Stromal cell of bone marrow (primary cell): ENCODE results near the gene KIAA1755.

Experiments
- DNase-seq: peaks from one replicate; pipeline ENCODE4 v3.0.0-alpha.2; 2012; ENCODE audit warnings: low read depth

Gene KIAA1755

GRCh38 chr20:38241201-38241600, 19.3 kb downstream of the KIAA1755 start:
- no peak for DNase-seq

- no peak for DNase-seq
Measured at GRCh38 chr20:38239441-38239840, 21.1 kb downstream of the KIAA1755 start.

DNA sequence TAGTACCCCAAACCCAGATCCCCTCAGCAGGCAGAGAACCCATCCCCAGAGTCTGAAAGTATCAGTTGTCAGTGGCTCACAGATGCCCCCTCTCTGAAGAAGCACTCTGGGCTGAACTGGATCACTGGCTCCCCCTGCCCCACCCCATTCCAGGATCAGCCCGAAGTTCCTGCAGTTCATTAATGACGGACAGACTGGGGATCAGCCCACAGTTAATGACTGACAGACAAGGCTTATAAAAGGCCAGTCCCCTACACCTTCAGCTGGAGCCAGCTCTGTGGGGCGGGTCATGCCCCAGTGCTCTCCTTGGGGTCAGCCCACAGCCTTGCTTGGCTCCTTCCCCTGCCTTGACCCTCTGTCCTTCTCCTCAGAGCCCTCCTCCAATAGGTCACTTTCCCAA, 21.7 kb downstream of the KIAA1755 start:
- no peak for DNase-seq

- no peak for DNase-seq
Measured at GRCh38 chr20:38237381-38237780, 23.2 kb downstream of the KIAA1755 start.

GRCh38 chr20:38231531-38232121, 28.9 kb downstream of the KIAA1755 start:
- peak; percentile 55 for DNase-seq

GRCh38 chr20:38230957-38231526, 29.5 kb downstream of the KIAA1755 start:
- DNase-seq = no peak

DNA sequence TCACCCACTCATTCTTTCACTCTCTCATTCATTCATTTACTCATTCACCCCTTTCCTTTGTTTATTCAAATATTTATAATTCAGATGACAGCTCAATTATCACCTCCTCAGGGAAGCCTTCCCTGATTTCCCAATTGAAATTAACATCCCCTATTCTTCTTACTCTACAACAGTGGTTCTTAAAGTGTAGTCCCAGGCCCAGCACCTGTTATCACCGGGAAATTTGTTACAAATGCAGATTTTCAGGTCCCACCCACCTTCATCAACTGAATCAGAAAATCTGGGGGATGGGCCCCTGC, 30.3 kb downstream of the KIAA1755 start:
- no peak for DNase-seq

GRCh38 chr20:38229376-38230252, 30.9 kb downstream of the KIAA1755 start:
- DNase-seq = no peak

DNA sequence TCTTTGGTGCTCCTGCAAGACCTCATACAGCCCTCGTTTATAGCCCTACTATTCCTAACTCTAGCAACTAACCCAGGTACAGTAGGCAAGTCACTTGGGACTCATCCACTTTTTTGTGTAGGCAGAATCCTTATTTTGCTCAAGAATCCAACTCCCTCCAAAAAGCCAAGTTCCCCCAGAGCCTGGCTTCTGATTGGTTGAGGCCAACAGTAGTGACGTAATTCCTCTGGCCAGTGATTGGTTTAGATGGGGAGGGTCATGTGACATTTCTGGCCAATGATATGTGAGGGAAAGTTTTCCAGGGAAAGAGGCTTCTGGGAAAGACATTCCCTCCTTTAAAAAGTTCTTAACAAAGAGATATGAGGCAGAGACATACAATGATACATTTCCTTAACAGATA, 32.1 kb downstream of the KIAA1755 start:
- DNase-seq = no peak

GRCh38 chr20:38227420-38228360, 32.8 kb downstream of the KIAA1755 start:
- DNase-seq = no peak

DNA sequence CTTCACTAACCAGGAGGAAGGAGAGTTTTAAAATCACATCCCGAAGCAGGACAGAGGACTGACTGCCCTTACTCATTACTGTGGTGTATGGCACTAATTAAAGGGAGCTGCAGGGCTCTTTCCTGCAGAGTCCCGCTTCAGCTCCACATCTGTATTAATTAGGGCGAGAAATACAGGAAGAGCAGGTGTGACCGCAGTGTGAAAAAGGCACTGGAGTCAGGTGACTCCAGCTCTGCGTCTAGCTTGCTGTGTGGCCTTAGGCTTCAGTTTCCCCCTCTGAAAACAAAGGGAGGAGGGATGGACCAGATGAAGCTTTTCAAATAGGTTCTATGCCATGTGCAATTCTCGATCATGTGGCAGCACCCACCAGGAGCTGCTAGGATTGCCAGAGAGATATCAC, 34.0 kb downstream of the KIAA1755 start:
- no peak for DNase-seq

DNA sequence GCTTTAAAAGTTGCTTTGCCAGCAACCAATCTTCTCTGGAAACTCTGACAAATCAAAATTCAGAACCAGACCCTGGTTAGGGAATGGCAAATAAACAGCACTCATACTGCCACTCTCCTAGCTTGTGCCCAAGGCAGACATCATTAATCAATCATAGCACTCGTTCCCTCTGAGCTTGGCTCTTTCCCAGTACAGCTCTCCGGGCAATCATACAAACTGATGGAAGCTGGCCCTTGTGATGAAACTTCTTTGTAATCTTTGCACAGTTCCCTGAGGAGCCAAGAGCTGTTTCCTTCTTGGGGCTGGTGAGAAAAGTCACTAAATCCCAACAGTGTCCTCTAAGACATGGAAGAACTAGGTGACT, 34.7 kb downstream of the KIAA1755 start:
- no peak for DNase-seq

- DNase-seq = no peak
Measured at GRCh38 chr20:38225240-38225899, 35.2 kb downstream of the KIAA1755 start.

GRCh38 chr20:38224531-38224930, 36.0 kb downstream of the KIAA1755 start:
- no peak for DNase-seq

- no peak for DNase-seq
Measured at GRCh38 chr20:38223743-38224100, 36.8 kb downstream of the KIAA1755 start.

GRCh38 chr20:38222923-38223742, 37.4 kb downstream of the KIAA1755 start:
- DNase-seq = no peak

DNA sequence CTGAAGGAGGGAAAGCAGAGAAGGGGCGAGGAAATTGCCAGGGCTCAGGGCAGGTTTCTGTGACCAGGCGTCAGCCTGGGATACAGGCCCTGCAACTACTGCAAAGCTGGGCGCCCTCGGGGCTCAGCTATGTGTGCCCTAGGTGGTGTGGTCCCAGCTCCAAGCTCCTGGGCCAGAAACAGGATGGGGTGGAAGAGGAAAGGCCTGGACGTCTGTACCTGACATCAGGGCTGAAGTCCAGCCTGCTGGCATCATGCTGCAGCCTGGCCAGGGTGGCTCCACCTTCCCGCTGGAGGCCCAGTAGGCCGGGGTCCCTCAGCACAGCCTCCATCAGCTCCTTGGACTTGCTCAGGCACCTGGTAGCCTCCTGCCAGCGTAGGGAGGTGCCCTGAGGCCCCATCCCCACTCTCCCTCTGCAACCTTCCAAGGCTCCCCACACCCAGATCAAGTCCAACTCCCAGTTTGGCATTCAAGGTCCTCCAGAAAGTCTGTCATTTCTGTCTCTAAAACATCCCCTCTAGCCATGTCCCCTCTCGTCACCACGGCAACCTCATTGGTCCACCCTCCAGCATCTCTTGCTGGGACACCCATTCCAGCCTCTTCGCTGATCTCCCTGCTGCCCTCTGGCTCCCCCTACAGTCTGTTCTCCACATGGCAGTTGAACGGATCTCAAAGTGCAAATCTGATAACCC, 38.2 kb downstream of the KIAA1755 start:
- DNase-seq = peak; percentile 20

DNA sequence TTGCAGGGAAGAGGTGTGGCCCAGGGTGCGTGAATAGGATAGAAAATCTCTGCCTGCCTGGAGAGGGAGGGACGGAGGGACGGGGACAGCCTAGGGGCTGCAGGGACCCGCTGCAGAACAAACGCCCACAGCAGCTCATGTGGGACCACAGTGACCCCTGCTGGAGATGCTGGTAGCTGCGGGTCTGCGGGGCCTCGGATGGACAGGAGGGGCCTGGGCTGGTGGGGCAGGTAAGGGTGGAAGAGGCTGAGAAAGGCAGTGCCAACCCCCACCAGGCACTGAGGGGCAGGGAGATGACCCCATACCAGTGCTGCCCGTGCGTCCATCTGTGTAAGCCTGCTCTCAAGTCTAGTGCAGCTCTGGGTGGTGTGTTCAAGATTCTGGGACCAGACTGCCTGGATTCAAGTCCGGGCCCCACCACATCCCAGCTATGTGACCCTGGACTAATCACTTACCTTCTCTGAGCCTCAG, 39.4 kb downstream of the KIAA1755 start:
- peak; percentile 22 for DNase-seq

DNA sequence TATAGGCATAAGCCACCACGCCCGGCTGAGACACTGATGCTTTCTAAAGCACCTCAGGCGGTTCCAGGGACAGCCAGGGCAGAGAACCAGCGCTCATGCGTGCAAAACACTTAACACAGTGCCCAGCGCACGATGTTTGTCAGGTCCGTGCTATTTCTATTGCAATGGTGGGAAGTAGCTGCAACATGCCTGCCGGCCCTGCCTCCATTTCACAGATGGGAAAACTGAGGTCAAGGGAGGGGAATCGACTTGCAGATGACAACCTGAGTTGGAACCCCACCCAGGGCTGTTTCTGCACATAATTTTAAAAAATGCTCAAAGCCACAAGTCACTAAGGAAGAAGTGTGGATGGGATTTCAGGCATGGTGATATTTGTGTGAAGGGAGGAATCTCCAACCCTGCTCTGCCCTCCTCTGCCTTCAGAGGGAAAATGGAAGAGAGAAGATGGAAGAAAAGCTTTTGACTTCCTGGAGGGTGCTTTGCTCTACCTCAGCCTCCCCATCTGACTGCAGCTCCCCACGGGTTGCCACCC, 39.9 kb downstream of the KIAA1755 start:
- no peak for DNase-seq
